ENCODE data around the gene UBE2D2.
"Not testable (repeated sequence)": the region's sequence is repeated elsewhere in the genome, so short reads cannot be mapped to it uniquely, and the experiment has no call there.

The UBE2D2 gene

DNA sequence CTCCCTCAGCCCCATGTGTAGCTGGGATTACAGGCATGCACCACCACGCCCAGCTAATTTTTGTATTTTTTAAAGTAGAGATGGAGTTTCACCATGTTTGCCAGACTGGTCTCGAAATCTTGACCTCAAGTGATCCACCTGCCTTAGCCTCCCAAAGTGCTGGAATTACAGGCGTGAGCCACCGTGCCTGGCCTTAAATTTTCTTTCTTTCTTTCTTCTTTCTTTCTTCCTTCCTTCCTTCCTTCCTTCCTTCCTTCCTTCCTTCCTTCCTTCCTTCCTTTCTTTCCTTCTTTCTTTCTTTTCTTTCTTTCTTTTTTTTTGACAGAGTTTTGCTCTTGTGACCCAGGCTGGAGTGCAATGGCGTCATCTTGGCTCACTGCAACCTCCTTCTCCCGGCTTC, 14.5 kb upstream of the UBE2D2 start:
- not testable (repeated sequence) for H3K27ac ChIP-seq (ENCODE audit: low read depth in 2 of 2, low read length in 2 of 2); H3K4me3 ChIP-seq (ENCODE audit: low read length in 2 of 2); H3K36me3 ChIP-seq (ENCODE audit: control insufficient read depth in 2 of 2, insufficient read depth in 2 of 2, low read length in 2 of 2); H3K27me3 ChIP-seq (ENCODE audit: control insufficient read depth in 2 of 2, insufficient read depth in 2 of 2, low read length in 2 of 2); H3K4me1 ChIP-seq (ENCODE audit: control insufficient read depth in 2 of 2, insufficient read depth in 2 of 2, low read length in 2 of 2); H3K9ac ChIP-seq (ENCODE audit: low read depth in 1 of 2, low read length in 2 of 2); H3K9me3 ChIP-seq (ENCODE audit: control insufficient read depth in 2 of 2, low read length in 2 of 2)

GRCh38 chr5:139549162-139549894, 11.8 kb upstream of the UBE2D2 start:
- Histone ChIP-seq H3K9ac (ENCODE audit: low read depth in 1 of 2, low read length in 2 of 2) (no peak overlapping the region), H3K4me1 (ENCODE audit: control insufficient read depth in 2 of 2, insufficient read depth in 2 of 2, low read length in 2 of 2) (no peaks in the 10 kb centered on the region), H3K36me3 (ENCODE audit: control insufficient read depth in 2 of 2, insufficient read depth in 2 of 2, low read length in 2 of 2) (no peaks in the 10 kb centered on the region), H3K9me3 (ENCODE audit: control insufficient read depth in 2 of 2, low read length in 2 of 2) (no peaks in the 10 kb centered on the region), H3K27ac (ENCODE audit: low read depth in 2 of 2, low read length in 2 of 2) (no peak overlapping the region), H3K27me3 (ENCODE audit: control insufficient read depth in 2 of 2, insufficient read depth in 2 of 2, low read length in 2 of 2) (no peaks in the 10 kb centered on the region), H3K4me3 (ENCODE audit: low read length in 2 of 2) (no peak overlapping the region)

DNA sequence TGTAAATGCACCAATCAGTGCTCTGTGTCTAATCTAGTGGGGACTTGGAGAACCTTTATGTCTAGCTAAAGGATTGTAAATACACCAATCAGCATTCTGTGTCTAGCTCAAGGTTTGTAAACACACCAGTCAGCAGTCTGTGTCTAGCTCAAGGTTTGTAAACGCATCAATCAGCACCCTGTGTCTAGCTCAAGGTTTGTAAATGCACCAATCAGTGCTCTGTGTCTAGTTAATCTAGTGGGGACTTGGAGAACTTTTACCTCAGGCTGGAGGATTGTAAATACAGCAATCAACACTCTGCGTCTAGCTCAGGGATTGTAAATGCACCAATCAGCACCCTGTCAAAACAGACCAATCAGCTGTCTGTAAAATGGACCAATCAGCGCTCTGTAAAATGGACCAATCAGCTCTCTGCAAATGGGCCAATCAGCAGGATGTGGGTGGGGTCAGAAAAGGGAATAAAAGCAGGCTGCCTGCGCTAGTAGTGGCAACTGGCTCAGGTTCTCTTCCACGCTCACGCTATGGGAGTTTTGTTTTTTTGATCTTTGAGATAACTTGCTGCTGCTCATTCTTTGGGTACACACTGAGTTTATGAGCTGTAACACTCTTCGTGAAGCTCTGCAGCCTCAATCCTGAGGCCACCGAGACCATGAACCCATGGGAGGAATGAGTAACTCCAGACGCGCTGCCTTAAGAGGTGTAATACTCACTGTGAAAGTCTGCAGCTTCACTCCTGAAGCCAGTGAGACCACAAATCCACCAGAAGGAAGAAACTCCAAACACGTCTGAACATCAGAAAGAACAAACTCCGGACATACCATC, 10.9 kb upstream of the UBE2D2 start:
- not testable (repeated sequence) for H3K9ac ChIP-seq (ENCODE audit: low read depth in 1 of 2, low read length in 2 of 2)

DNA sequence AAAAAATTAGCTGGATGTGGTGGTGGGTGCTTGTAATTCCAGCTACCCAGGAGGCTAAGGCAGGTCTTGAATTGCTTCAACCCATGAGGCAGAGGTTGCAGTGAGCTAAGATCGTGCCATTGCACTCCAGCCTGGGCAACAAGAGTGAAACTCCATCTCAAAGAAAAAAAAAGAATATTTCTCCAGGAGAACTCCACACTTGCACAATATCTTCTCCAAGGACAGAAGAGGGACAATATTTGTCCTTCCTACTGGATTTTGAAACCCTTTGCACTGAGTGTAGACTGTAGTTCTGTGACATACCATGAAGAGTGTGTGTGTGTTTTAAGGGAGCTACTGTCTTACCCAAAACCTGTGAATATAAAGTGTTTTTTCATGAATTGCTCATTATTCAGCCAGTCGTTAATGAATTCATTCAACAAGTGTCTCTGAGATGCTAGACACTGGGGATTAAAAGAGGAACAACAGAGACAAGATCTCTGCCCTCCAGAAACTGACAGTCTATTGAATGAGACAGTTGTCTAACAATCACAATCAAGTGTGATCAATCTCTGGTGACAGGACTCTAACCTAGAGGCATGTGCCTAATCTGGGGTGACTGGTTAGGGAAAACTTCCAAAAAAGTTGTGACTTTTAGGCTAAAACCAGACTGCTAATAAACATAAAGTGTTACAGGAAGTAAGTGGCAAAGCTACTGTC, 9.8 kb upstream of the UBE2D2 start:
- no peaks in the 10 kb centered on the region for H3K4me1 ChIP-seq (ENCODE audit: control insufficient read depth in 2 of 2, insufficient read depth in 2 of 2, low read length in 2 of 2)
- no peaks in the 10 kb centered on the region for H3K36me3 ChIP-seq (ENCODE audit: control insufficient read depth in 2 of 2, insufficient read depth in 2 of 2, low read length in 2 of 2)

More for the DNA sequence above, 10.9 kb upstream of the UBE2D2 start:
- H3K36me3 ChIP-seq (ENCODE audit: control insufficient read depth in 2 of 2, insufficient read depth in 2 of 2, low read length in 2 of 2); H3K4me1 ChIP-seq (ENCODE audit: control insufficient read depth in 2 of 2, insufficient read depth in 2 of 2, low read length in 2 of 2); H3K27me3 ChIP-seq (ENCODE audit: control insufficient read depth in 2 of 2, insufficient read depth in 2 of 2, low read length in 2 of 2); H3K4me3 ChIP-seq (ENCODE audit: low read length in 2 of 2); H3K27ac ChIP-seq (ENCODE audit: low read depth in 2 of 2, low read length in 2 of 2); H3K9me3 ChIP-seq (ENCODE audit: control insufficient read depth in 2 of 2, low read length in 2 of 2): not testable (repeated sequence)

GRCh38 chr5:139552893-139553575, 8.1 kb upstream of the UBE2D2 start:
- no peaks in the 10 kb centered on the region for H3K4me1 ChIP-seq (ENCODE audit: control insufficient read depth in 2 of 2, insufficient read depth in 2 of 2, low read length in 2 of 2)
- no peak overlapping the region for H3K27ac ChIP-seq (ENCODE audit: low read depth in 2 of 2, low read length in 2 of 2)
- H3K36me3 ChIP-seq (ENCODE audit: control insufficient read depth in 2 of 2, insufficient read depth in 2 of 2, low read length in 2 of 2) = no peaks in the 10 kb centered on the region
- H3K4me3 ChIP-seq (ENCODE audit: low read length in 2 of 2) = no peak overlapping the region
- H3K9me3 ChIP-seq (ENCODE audit: control insufficient read depth in 2 of 2, low read length in 2 of 2) = no peaks in the 10 kb centered on the region
- H3K9ac ChIP-seq (ENCODE audit: low read depth in 1 of 2, low read length in 2 of 2) = no peak overlapping the region
- no peaks in the 10 kb centered on the region for H3K27me3 ChIP-seq (ENCODE audit: control insufficient read depth in 2 of 2, insufficient read depth in 2 of 2, low read length in 2 of 2)

More for the DNA sequence above, 9.8 kb upstream of the UBE2D2 start:
- Histone ChIP-seq H3K9me3 (ENCODE audit: control insufficient read depth in 2 of 2, low read length in 2 of 2) (no peaks in the 10 kb centered on the region), H3K9ac (ENCODE audit: low read depth in 1 of 2, low read length in 2 of 2) (no peak overlapping the region), H3K27ac (ENCODE audit: low read depth in 2 of 2, low read length in 2 of 2) (no peak overlapping the region), H3K4me3 (ENCODE audit: low read length in 2 of 2) (no peak overlapping the region), H3K27me3 (ENCODE audit: control insufficient read depth in 2 of 2, insufficient read depth in 2 of 2, low read length in 2 of 2) (no peaks in the 10 kb centered on the region)

- Histone ChIP-seq H3K4me1 (ENCODE audit: control insufficient read depth in 2 of 2, insufficient read depth in 2 of 2, low read length in 2 of 2) (no peaks in the 10 kb centered on the region), H3K27ac (ENCODE audit: low read depth in 2 of 2, low read length in 2 of 2) (no peak overlapping the region), H3K36me3 (ENCODE audit: control insufficient read depth in 2 of 2, insufficient read depth in 2 of 2, low read length in 2 of 2) (no peaks in the 10 kb centered on the region), H3K27me3 (ENCODE audit: control insufficient read depth in 2 of 2, insufficient read depth in 2 of 2, low read length in 2 of 2) (no peaks in the 10 kb centered on the region), H3K9me3 (ENCODE audit: control insufficient read depth in 2 of 2, low read length in 2 of 2) (no peaks in the 10 kb centered on the region), H3K9ac (ENCODE audit: low read depth in 1 of 2, low read length in 2 of 2) (no peak overlapping the region), H3K4me3 (ENCODE audit: low read length in 2 of 2) (no peak overlapping the region)
These were observed 6.9 kb upstream of the UBE2D2 start for GRCh38 chr5:139554264-139554663.

DNA sequence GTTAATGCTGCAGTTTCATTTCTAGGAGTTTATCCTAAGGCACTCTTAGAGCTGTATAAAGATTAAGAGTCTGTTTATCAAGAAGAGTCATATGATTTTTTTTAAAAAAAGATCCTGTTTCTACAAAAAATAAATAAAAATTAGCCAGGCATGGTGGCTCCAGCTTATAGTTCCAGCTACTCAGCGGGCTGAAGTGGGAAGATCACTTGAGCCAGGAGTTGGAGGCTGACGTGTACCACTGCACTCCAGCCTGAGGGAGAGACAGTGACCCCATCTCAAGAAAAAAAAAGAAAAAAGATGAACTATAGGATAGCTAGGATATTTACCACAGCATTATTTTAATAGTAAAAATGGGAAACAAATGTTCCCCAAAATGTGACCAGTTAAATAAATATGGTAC, 3.3 kb upstream of the UBE2D2 start:
- no peaks in the 10 kb centered on the region for H3K9me3 ChIP-seq (ENCODE audit: control insufficient read depth in 2 of 2, low read length in 2 of 2)
- peaks cover 5% of the 10 kb centered on the region in 2 donors for H3K4me1 ChIP-seq (ENCODE audit: control insufficient read depth in 2 of 2, insufficient read depth in 2 of 2, low read length in 2 of 2)
- no peaks in the 10 kb centered on the region for H3K36me3 ChIP-seq (ENCODE audit: control insufficient read depth in 2 of 2, insufficient read depth in 2 of 2, low read length in 2 of 2)
- no peak overlapping the region for H3K9ac ChIP-seq (ENCODE audit: low read depth in 1 of 2, low read length in 2 of 2)
- H3K27me3 ChIP-seq (ENCODE audit: control insufficient read depth in 2 of 2, insufficient read depth in 2 of 2, low read length in 2 of 2) = no peaks in the 10 kb centered on the region
- no peak overlapping the region for H3K27ac ChIP-seq (ENCODE audit: low read depth in 2 of 2, low read length in 2 of 2)
- no peak overlapping the region for H3K4me3 ChIP-seq (ENCODE audit: low read length in 2 of 2)

- H3K27ac ChIP-seq (ENCODE audit: low read depth in 2 of 2, low read length in 2 of 2) = peak overlapping the region; percentile 96 to 98
- no peaks in the 10 kb centered on the region for H3K36me3 ChIP-seq (ENCODE audit: control insufficient read depth in 2 of 2, insufficient read depth in 2 of 2, low read length in 2 of 2)
- H3K27me3 ChIP-seq (ENCODE audit: control insufficient read depth in 2 of 2, insufficient read depth in 2 of 2, low read length in 2 of 2) = no peaks in the 10 kb centered on the region
- no peaks in the 10 kb centered on the region for H3K9me3 ChIP-seq (ENCODE audit: control insufficient read depth in 2 of 2, low read length in 2 of 2)
- H3K9ac ChIP-seq (ENCODE audit: low read depth in 1 of 2, low read length in 2 of 2) = peak overlapping the region; percentile 90 to 93
- H3K4me3 ChIP-seq (ENCODE audit: low read length in 2 of 2) = peak overlapping the region; percentile 91 to 99
- H3K4me1 ChIP-seq (ENCODE audit: control insufficient read depth in 2 of 2, insufficient read depth in 2 of 2, low read length in 2 of 2) = peaks cover 21% of the 10 kb centered on the region in 2 donors
These were observed 714 bp downstream of the UBE2D2 start for GRCh38 chr5:139561655-139562451.

- Histone ChIP-seq H3K4me1 (ENCODE audit: control insufficient read depth in 2 of 2, insufficient read depth in 2 of 2, low read length in 2 of 2) (peaks cover 21% of the 10 kb centered on the region in 2 donors), H3K9ac (ENCODE audit: low read depth in 1 of 2, low read length in 2 of 2) (peak overlapping the region; percentile 90 to 93), H3K27me3 (ENCODE audit: control insufficient read depth in 2 of 2, insufficient read depth in 2 of 2, low read length in 2 of 2) (no peaks in the 10 kb centered on the region), H3K9me3 (ENCODE audit: control insufficient read depth in 2 of 2, low read length in 2 of 2) (no peaks in the 10 kb centered on the region), H3K36me3 (ENCODE audit: control insufficient read depth in 2 of 2, insufficient read depth in 2 of 2, low read length in 2 of 2) (no peaks in the 10 kb centered on the region), H3K4me3 (ENCODE audit: low read length in 2 of 2) (peak overlapping the region; percentile 91 to 99), H3K27ac (ENCODE audit: low read depth in 2 of 2, low read length in 2 of 2) (peak overlapping the region in 1 of 2 donors; percentile 96)
These were observed 1.7 kb downstream of the UBE2D2 start for GRCh38 chr5:139562847-139563246.

Data from mucosa of rectum (tissue), 2 donors.